ENCODE data around the gene SCYL1.
A peak's percentile ranks its signal among the peaks of the same experiment; 100 is the strongest.

The SCYL1 gene

GRCh38 chr11:65575568-65576231 lies 50.8 kb downstream of the SCYL1 start, which contains the start of gene EHBP1L1:
TSS of gene EHBP1L1 (plus strand) at chr11:65576053. CDS start at chr11:65576303, 250 bp downstream.
- peaks cover 37% of the 10 kb centered on the region for H3K36me3 ChIP-seq (ENCODE audit: insufficient read depth, low read length)
- peaks cover 66% of the 10 kb centered on the region for H3K4me1 ChIP-seq (ENCODE audit: insufficient read depth, low read length)
- H3K9me3 ChIP-seq (ENCODE audit: insufficient read depth, low read length, severe bottlenecking): no peaks in the 10 kb centered on the region
- ATAC-seq (ENCODE audit: insufficient read depth, low read depth) (peak; percentile 44), DNase-seq (peak; percentile 84)
- peak within 1 kb of the TSS; percentile 92 for H3K9ac ChIP-seq (ENCODE audit: low read depth, low read length)
- peak within 1 kb of the TSS; percentile 57 to 84 for H3K4me3 ChIP-seq (ENCODE audit: low read depth in 1 of 2, low read length in 2 of 2)
- peak within 1 kb of the TSS; percentile 99 for H3K4me2 ChIP-seq (ENCODE audit: insufficient read depth, low read length)
- H2AFZ ChIP-seq (ENCODE audit: low read depth, low read length): peak within 1 kb of the TSS; percentile 62
- TF ChIP-seq CTCF (IDR thresholded peaks at IDR 0.05; ENCODE audit: borderline replicate concordance, extremely low read depth, low read length, poor library complexity, severe bottlenecking) (no peak), EZH2 (IDR thresholded peaks at IDR 0.05; ENCODE audit: borderline replicate concordance, low read depth, low read length, severe bottlenecking) (no peak)
- H3K27me3 ChIP-seq (ENCODE audit: insufficient read depth, low read length, poor library complexity): no peaks in the 10 kb centered on the region
- peaks cover 41% of the 10 kb centered on the region for H4K20me1 ChIP-seq (ENCODE audit: insufficient read depth, low read length)
- H3K79me2 ChIP-seq (ENCODE audit: insufficient read depth, low read length): peaks cover 47% of the 10 kb centered on the region
- H3K27ac ChIP-seq (ENCODE audit: low read length): peak within 1 kb of the TSS; percentile 87

- Histone ChIP-seq H3K9ac (ENCODE audit: low read depth, low read length) (peak overlapping the region; percentile 92), H2AFZ (ENCODE audit: low read depth, low read length) (peak overlapping the region; percentile 62), H3K27ac (ENCODE audit: low read length) (peak overlapping the region; percentile 75), H3K36me3 (ENCODE audit: insufficient read depth, low read length) (peaks cover 42% of the 10 kb centered on the region), H3K27me3 (ENCODE audit: insufficient read depth, low read length, poor library complexity) (no peaks in the 10 kb centered on the region), H4K20me1 (ENCODE audit: insufficient read depth, low read length) (peaks cover 35% of the 10 kb centered on the region), H3K4me2 (ENCODE audit: insufficient read depth, low read length) (peak overlapping the region; percentile 99), H3K79me2 (ENCODE audit: insufficient read depth, low read length) (peaks cover 40% of the 10 kb centered on the region), H3K9me3 (ENCODE audit: insufficient read depth, low read length, severe bottlenecking) (no peaks in the 10 kb centered on the region), H3K4me1 (ENCODE audit: insufficient read depth, low read length) (peaks cover 60% of the 10 kb centered on the region), H3K4me3 (ENCODE audit: low read depth in 1 of 2, low read length in 2 of 2) (peak overlapping the region; percentile 57 to 77)
- TF ChIP-seq EZH2 (IDR thresholded peaks at IDR 0.05; ENCODE audit: borderline replicate concordance, low read depth, low read length, severe bottlenecking): no peak
- TF ChIP-seq CTCF (IDR thresholded peaks at IDR 0.05; ENCODE audit: borderline replicate concordance, extremely low read depth, low read length, poor library complexity, severe bottlenecking): no peak
- ATAC-seq (ENCODE audit: insufficient read depth, low read depth): no peak
- peak; percentile 40 for DNase-seq
Observed at GRCh38 chr11:65576232-65576866, 51.5 kb downstream of the SCYL1 start.

- Histone ChIP-seq H3K27ac (ENCODE audit: low read length) (peak overlapping the region; percentile 75), H2AFZ (ENCODE audit: low read depth, low read length) (no peak overlapping the region), H3K4me3 (ENCODE audit: low read depth in 1 of 2, low read length in 2 of 2) (peak overlapping the region; percentile 57 to 77; a peak in 3 of 4 replicates), H3K4me2 (ENCODE audit: insufficient read depth, low read length) (peak overlapping the region; percentile 99), H3K9ac (ENCODE audit: low read depth, low read length) (peak overlapping the region; percentile 92), H3K27me3 (ENCODE audit: insufficient read depth, low read length, poor library complexity) (no peaks in the 10 kb centered on the region), H3K9me3 (ENCODE audit: insufficient read depth, low read length, severe bottlenecking) (no peaks in the 10 kb centered on the region), H3K4me1 (ENCODE audit: insufficient read depth, low read length) (peaks cover 52% of the 10 kb centered on the region), H4K20me1 (ENCODE audit: insufficient read depth, low read length) (peaks cover 27% of the 10 kb centered on the region), H3K79me2 (ENCODE audit: insufficient read depth, low read length) (peaks cover 33% of the 10 kb centered on the region), H3K36me3 (ENCODE audit: insufficient read depth, low read length) (peaks cover 46% of the 10 kb centered on the region)
- ATAC-seq (ENCODE audit: insufficient read depth, low read depth): no peak
- DNase-seq: no peak
- TF ChIP-seq EZH2 (IDR thresholded peaks at IDR 0.05; ENCODE audit: borderline replicate concordance, low read depth, low read length, severe bottlenecking) (no peak), CTCF (IDR thresholded peaks at IDR 0.05; ENCODE audit: borderline replicate concordance, extremely low read depth, low read length, poor library complexity, severe bottlenecking) (no peak)
Observed at GRCh38 chr11:65576867-65577755, 52.2 kb downstream of the SCYL1 start.
